HFFc6 (cell line): ENCODE data around the gene RNF130. TPM values are rescaled to one million over a fixed set of nuclear protein-coding genes. Genes with fewer than 3 reads are reported as not detected.

ENCODE experiments used
- DNase-seq: peaks from one replicate; pipeline ENCODE4 v3.0.0-alpha.2; 2018
- H3K27ac Mint-ChIP-seq: 2 replicates; pipeline ENCODE4 v1.8.0; 2020; ENCODE audit warnings: mild to moderate bottlenecking, mixed read lengths
- H3K27me3 Mint-ChIP-seq: 2 replicates; pipeline ENCODE4 v1.8.0; 2021; ENCODE audit warnings: mild to moderate bottlenecking, moderate library complexity, mixed read lengths; ENCODE audit not compliant: insufficient read depth
- H3K36me3 Mint-ChIP-seq: 2 replicates; pipeline ENCODE4 v1.8.0; 2021; ENCODE audit warnings: low read depth, mixed read lengths
- H3K4me1 Mint-ChIP-seq: 2 replicates; pipeline ENCODE4 v1.8.0; 2020; ENCODE audit warnings: low read depth, mixed read lengths
- H3K4me3 Mint-ChIP-seq: 2 replicates; pipeline ENCODE4 v1.8.0; 2020; ENCODE audit warnings: mild to moderate bottlenecking, moderate library complexity, mixed read lengths
- H3K9me3 Mint-ChIP-seq: 2 replicates; pipeline ENCODE4 v1.8.0; 2020; ENCODE audit warnings: mild to moderate bottlenecking, mixed read lengths
- CTCF ChIP-seq: fragments of 200-600 bp; sonication (generic); IDR thresholded peaks from 2 replicates; pipeline ENCODE4 v1.5.0; 2021; ENCODE audit warnings: antibody characterized with exemption, mild to moderate bottlenecking
- total RNA-seq, 6 experiments: library from RNA; stranded (reverse); fragmentation: NEBNext Ultra II Directional; extraction: Animal tissue kit (Norgen Biotek cat#: 25700); gene quantifications; 2 replicates in 1 of 6; 3 replicates in 5 of 6; pipeline ENCODE4 v1.2.3, GENCODE V29; 2021

The RNF130 gene
- total RNA-seq, 6 experiments from 2014 or later, result 0.37 to 7.5 (median 0.93) TPM

- Mint-ChIP-seq H3K36me3 (no peaks in the 10 kb centered on the region), H3K9me3 (peaks cover 4% of the 10 kb centered on the region; the same call in 1 of the 2 replicates), H3K4me3 (no peak overlapping the region), H3K4me1 (no peaks in the 10 kb centered on the region), H3K27ac (no peak overlapping the region), H3K27me3 (no peaks in the 10 kb centered on the region; the same call in 1 of the 2 replicates)
- no peak for DNase-seq
- no peak for TF ChIP-seq CTCF
These were observed 90.8 kb downstream of the RNF130 start for GRCh38 chr5:179980767-179981166.

- no peak for DNase-seq
- peaks cover 5% of the 10 kb centered on the region; the same call in 1 of the 2 replicates for H3K36me3 Mint-ChIP-seq
- H3K27ac Mint-ChIP-seq, result no peak overlapping the region
- no peak overlapping the region for H3K4me3 Mint-ChIP-seq
- no peak for TF ChIP-seq CTCF
- no peaks in the 10 kb centered on the region; the same call in 1 of the 2 replicates for H3K27me3 Mint-ChIP-seq
- H3K9me3 Mint-ChIP-seq, result peaks cover 4% of the 10 kb centered on the region; the same call in 1 of the 2 replicates
- H3K4me1 Mint-ChIP-seq, result no peaks in the 10 kb centered on the region
These were observed 92.8 kb downstream of the RNF130 start for GRCh38 chr5:179978792-179979191.

GRCh38 chr5:179975713-179976134, 95.8 kb downstream of the RNF130 start:
- TF ChIP-seq CTCF, result no peak
- peaks cover 4% of the 10 kb centered on the region; the same call in 1 of the 2 replicates for H3K9me3 Mint-ChIP-seq
- peaks cover 3% of the 10 kb centered on the region; the same call in 1 of the 2 replicates for H3K27me3 Mint-ChIP-seq
- no peak for DNase-seq
- no peaks in the 10 kb centered on the region for H3K4me1 Mint-ChIP-seq
- H3K36me3 Mint-ChIP-seq, result peaks cover 5% of the 10 kb centered on the region; the same call in 1 of the 2 replicates
- no peak overlapping the region for H3K27ac Mint-ChIP-seq
- H3K4me3 Mint-ChIP-seq, result no peak overlapping the region

- no peak overlapping the region for H3K4me3 Mint-ChIP-seq
- TF ChIP-seq CTCF, result no peak; the same call in 1 of the 2 replicates
- H3K9me3 Mint-ChIP-seq, result peaks cover 4% of the 10 kb centered on the region; the same call in 1 of the 2 replicates
- H3K27ac Mint-ChIP-seq, result no peak overlapping the region
- no peak for DNase-seq
- peaks cover 3% of the 10 kb centered on the region; the same call in 1 of the 2 replicates for H3K27me3 Mint-ChIP-seq
- peaks cover 5% of the 10 kb centered on the region; the same call in 1 of the 2 replicates for H3K36me3 Mint-ChIP-seq
- H3K4me1 Mint-ChIP-seq, result no peaks in the 10 kb centered on the region
These were observed 96.4 kb downstream of the RNF130 start for GRCh38 chr5:179974946-179975712.

- no peak for DNase-seq
- no peaks in the 10 kb centered on the region for H3K4me1 Mint-ChIP-seq
- H3K4me3 Mint-ChIP-seq, result no peak overlapping the region
- no peak for TF ChIP-seq CTCF
- peaks cover 4% of the 10 kb centered on the region; the same call in 1 of the 2 replicates for H3K9me3 Mint-ChIP-seq
- peaks cover 5% of the 10 kb centered on the region; the same call in 1 of the 2 replicates for H3K36me3 Mint-ChIP-seq
- H3K27ac Mint-ChIP-seq, result no peak overlapping the region
- H3K27me3 Mint-ChIP-seq, result peaks cover 3% of the 10 kb centered on the region
These were observed 97.2 kb downstream of the RNF130 start for GRCh38 chr5:179974246-179974945.
